ENCODE data around the gene PTPRM.

The PTPRM gene

GRCh38 chr18:7629416-7629815, 62.3 kb downstream of the PTPRM start:
- no peak for DNase-seq (ENCODE audit: low spot score)

GRCh38 chr18:7630731-7631442, 63.8 kb downstream of the PTPRM start:
- no peak for DNase-seq (ENCODE audit: low spot score)

GRCh38 chr18:7632152-7633098, 65.3 kb downstream of the PTPRM start:
- DNase-seq (ENCODE audit: low spot score), result no peak

- no peak for DNase-seq (ENCODE audit: low spot score)
These were observed 66.1 kb downstream of the PTPRM start for GRCh38 chr18:7633171-7633570.

GRCh38 chr18:7635948-7636347, 68.8 kb downstream of the PTPRM start:
- DNase-seq (ENCODE audit: low spot score), result no peak

GRCh38 chr18:7637269-7637668, 70.2 kb downstream of the PTPRM start:
- no peak for DNase-seq (ENCODE audit: low spot score)

- DNase-seq (ENCODE audit: low spot score), result no peak
These were observed 71.2 kb downstream of the PTPRM start for GRCh38 chr18:7638321-7638720.

GRCh38 chr18:7641813-7642212, 74.7 kb downstream of the PTPRM start:
- DNase-seq (ENCODE audit: low spot score), result no peak

GRCh38 chr18:7642331-7642890, 75.3 kb downstream of the PTPRM start:
- no peak for DNase-seq (ENCODE audit: low spot score)

- DNase-seq (ENCODE audit: low spot score), result no peak
These were observed 78.6 kb downstream of the PTPRM start for GRCh38 chr18:7645756-7646155.

- no peak for DNase-seq (ENCODE audit: low spot score)
These were observed 79.2 kb downstream of the PTPRM start for GRCh38 chr18:7646174-7646886.

GRCh38 chr18:7647500-7647899, 80.4 kb downstream of the PTPRM start:
- no peak for DNase-seq (ENCODE audit: low spot score)

- no peak for DNase-seq (ENCODE audit: low spot score)
These were observed 89.9 kb downstream of the PTPRM start for GRCh38 chr18:7657050-7657449.

GRCh38 chr18:7657937-7658336, 90.8 kb downstream of the PTPRM start:
- no peak for DNase-seq (ENCODE audit: low spot score)

- DNase-seq (ENCODE audit: low spot score), result no peak
These were observed 91.6 kb downstream of the PTPRM start for GRCh38 chr18:7658701-7659100.

GRCh38 chr18:7661207-7661606, 94.1 kb downstream of the PTPRM start:
- no peak for DNase-seq (ENCODE audit: low spot score)

- no peak for DNase-seq (ENCODE audit: low spot score)
These were observed 95.8 kb downstream of the PTPRM start for GRCh38 chr18:7662866-7663265.

GRCh38 chr18:7663366-7664312, 96.5 kb downstream of the PTPRM start:
- no peak for DNase-seq (ENCODE audit: low spot score)

GRCh38 chr18:7666195-7666776, 99.2 kb downstream of the PTPRM start:
- no peak for DNase-seq (ENCODE audit: low spot score)

GRCh38 chr18:7668392-7668791, 101.3 kb downstream of the PTPRM start:
- no peak for DNase-seq (ENCODE audit: low spot score)

- no peak for DNase-seq (ENCODE audit: low spot score)
These were observed 102.2 kb downstream of the PTPRM start for GRCh38 chr18:7669361-7669760.
